ENCODE measurements around the gene FREM3.

Gene FREM3

GRCh38 chr4:143658336-143658735, 42.1 kb downstream of the FREM3 start:
- DNase-seq: no peak

- DNase-seq: no peak
Measured at GRCh38 chr4:143654571-143654970, 45.9 kb downstream of the FREM3 start.

DNA sequence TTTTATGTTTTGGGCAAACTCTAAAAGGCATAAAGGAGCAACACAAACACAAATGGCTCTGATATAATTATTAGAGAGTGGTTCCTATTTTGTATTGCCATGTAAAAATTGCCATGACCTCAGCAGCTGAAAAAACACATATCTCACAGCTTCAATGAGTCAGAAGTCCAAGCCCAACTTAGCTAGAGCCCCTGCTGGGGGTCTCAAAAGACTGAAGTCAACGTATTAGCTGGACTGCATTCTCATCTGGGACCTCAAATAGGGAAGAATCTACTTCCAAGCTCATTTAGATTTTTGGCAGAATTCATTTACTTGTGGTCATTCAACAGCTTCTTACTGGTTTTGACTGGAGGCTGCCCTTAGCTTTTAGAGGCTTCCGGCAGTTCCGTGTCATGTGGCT, 47.4 kb downstream of the FREM3 start:
- DNase-seq: no peak

DNA sequence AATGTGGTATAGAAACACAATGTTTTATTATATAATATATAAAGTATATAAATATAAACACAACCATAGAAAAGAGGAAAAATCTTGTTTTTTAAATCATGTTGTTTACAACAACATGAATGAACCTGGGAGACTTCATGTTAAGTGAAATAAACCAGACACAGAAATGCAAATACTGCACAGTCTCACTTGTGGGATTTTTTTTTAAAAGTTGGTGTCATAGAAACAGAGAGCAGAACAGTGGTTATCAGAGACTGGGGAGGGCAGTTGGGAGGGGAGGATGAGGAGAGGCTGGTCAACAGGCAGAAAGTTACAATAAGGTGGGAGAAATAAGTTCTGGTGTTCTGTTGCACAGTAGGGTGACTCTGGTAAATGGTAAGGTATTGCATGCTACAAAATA, 57.1 kb downstream of the FREM3 start:
- DNase-seq: no peak

DNA sequence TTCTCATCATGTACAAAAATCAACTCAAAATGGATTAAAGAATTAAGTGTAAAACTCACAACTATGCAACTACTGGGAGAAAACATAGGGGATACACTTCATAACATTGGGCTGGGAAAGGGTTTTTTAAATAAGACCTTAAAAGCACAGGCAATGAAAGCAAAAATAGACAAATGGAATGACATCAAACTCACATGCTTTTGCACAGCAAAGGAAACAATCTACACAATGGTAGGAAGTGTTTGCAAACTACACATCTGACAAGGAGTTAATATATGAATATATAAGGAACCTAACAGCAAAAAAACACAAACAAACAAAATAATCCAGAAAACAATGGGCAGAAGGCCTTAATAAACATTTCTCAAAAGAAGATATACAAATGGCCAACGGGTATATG, 57.9 kb downstream of the FREM3 start:
- no peak for DNase-seq

- no peak for DNase-seq
Measured at GRCh38 chr4:143641361-143641760, 59.1 kb downstream of the FREM3 start.

GRCh38 chr4:143634763-143635162, 65.7 kb downstream of the FREM3 start:
- DNase-seq: no peak

- DNase-seq: no peak
Measured at GRCh38 chr4:143633833-143634232, 66.6 kb downstream of the FREM3 start.

DNA sequence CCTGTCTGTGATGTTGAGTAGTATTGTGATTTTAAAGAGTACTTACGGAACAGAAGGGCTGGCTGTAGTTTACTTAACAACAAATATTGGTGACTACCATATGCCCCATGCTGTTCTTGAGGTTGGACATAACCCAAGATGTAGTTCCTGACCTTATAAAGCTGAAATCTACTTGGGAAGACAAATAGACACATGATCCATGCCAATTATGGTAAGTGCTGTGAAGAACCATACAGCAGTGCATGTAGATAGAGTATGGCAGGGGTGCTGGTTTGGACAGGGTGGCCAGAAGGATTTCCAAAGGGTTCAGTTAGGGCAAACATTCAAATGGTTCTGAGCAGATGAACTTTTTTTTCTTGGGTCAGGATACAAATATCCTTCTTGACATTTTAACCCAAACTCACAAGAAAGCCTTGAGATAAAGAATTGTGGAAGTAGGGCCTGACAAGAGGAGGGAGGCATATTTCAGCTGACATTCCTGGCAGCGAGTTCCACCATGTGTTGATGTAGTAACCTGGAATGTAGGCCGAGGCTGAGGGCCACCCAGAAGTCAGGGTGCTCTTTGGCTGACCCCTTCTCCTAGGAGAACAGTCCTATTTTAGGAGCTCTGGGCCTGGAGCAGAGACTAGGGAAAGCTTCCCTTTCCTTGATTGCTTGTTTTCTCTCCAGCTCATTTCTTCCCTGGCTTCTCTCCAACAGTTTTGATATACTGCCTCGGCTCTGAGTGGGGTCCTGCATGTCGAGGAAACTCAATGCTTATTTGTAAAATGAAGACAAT, 74.2 kb downstream of the FREM3 start:
- DNase-seq: no peak

DNA sequence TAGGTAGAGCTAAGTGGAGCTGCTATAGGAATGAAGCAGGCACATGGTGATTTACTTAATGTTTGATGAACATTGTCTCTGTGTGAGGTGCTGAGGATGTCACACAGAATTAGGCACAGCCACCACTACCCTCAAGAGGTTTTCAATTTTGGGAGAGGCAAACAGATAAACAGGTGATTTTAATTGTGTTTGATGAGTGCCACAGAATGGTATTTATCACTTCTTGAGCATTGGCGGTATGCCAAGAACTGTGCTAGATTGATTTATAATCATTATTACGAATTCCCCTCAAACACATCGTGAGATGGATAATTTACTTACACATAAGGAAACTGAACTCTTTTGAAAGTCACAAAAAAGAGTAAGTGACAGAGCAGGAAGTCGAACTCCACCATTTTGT, 74.8 kb downstream of the FREM3 start:
- no peak for DNase-seq

DNA sequence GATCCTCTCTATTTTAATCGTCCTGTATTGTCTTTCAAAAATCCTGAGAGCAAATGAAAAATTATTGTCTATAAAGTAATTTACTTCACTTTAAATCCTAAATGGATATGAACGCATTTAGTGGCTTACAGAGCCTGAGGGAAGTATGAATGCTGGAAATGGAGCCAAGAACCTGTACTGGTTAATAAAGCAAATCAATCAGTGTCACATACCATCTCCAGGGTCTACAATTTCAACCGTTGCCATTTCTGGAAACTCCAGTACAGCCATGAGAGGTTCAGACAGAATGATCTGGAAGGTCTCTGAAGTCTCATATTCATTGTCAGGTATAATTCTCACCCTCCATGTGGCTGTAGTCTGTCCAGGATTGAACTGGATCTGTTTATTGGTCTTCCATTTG, 76.6 kb downstream of the FREM3 start:
- DNase-seq: no peak

GRCh38 chr4:143618811-143619210, 81.7 kb downstream of the FREM3 start:
- no peak for DNase-seq

GRCh38 chr4:143617994-143618679, 82.3 kb downstream of the FREM3 start:
- no peak for DNase-seq

GRCh38 chr4:143616771-143617170, 83.7 kb downstream of the FREM3 start:
- no peak for DNase-seq

- DNase-seq: no peak
Measured at GRCh38 chr4:143609492-143609891, 91.0 kb downstream of the FREM3 start.

DNA sequence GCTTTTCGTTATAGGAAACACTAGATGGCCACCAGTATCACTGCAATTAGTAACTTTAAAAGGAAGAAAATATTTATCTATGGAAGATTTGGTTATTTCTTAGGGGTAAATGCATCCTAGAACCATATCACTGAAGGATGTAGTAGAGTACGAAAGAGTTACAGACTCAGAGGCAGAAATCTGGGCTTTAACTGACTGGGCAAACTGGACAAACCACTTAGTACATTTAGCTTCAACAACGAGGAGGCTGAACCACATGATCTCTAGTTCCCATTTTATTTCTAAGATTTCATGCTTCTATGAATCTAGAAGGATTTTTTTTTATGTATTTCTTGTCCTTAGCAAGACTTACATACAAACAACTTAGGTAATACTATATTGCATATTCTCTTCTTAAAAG, 94.0 kb downstream of the FREM3 start:
- no peak for DNase-seq

DNA sequence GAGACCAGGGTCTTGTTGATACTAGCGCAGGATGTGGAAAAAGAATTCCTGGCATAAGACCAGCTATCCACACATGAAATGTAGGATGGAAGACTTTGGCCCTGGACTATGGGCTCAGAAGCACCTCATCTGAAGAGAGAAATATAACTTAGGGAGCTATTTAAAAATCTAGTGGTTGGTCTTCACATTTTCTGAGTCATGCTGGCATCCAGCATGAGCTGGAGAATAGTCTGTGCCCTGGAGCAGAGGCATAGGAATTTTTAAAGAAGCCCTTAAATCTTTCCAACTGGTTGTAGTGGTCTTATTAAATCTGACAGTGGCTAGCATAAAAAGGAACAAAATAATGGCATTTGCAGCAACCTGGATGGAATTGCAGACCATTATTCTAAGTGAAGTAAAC, 100.6 kb downstream of the FREM3 start:
- no peak for DNase-seq

- DNase-seq: no peak
Measured at GRCh38 chr4:143598816-143599215, 101.7 kb downstream of the FREM3 start.

DNA sequence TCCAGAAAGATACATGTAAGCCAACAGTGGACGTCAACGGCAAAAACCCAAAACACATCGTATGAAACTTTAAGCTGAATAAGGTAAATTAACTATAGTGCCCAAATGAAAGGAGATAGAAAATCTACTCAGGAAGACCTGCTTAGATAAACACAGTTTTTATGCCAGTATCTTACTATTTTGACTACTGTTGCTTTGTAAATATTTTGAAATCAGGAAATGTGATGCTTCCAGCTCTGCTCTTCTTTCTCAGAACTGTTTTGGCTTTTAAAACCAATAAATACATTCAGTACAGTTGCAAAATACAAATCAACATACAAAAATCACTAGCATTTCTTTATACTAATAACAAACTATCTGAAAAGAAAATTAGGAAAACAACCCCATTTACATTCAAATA, 103.2 kb downstream of the FREM3 start:
- DNase-seq: no peak

GRCh38 chr4:143587703-143588102, 112.8 kb downstream of the FREM3 start:
- DNase-seq: peak; percentile 3 to 9

GRCh38 chr4:143586080-143586479, 114.4 kb downstream of the FREM3 start:
- no peak for DNase-seq

DNA sequence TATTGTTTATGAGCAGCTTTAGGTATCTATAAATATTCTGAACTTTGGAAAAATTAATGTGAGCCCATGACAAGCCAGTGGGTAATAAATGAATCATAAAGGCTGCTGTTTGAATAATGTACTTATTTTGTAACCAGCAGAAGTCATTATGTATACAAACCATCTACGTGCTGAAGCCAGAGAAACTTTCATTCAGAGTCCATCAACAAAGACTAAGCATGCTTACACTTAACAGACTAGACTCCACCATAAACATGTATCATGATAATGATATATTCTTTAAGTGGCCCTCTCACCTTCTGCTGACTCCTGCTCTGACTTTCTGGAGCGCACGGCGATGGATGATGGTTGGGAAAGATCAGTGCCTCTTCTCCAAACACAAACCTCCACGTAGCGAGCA, 114.9 kb downstream of the FREM3 start:
- DNase-seq: no peak

DNA sequence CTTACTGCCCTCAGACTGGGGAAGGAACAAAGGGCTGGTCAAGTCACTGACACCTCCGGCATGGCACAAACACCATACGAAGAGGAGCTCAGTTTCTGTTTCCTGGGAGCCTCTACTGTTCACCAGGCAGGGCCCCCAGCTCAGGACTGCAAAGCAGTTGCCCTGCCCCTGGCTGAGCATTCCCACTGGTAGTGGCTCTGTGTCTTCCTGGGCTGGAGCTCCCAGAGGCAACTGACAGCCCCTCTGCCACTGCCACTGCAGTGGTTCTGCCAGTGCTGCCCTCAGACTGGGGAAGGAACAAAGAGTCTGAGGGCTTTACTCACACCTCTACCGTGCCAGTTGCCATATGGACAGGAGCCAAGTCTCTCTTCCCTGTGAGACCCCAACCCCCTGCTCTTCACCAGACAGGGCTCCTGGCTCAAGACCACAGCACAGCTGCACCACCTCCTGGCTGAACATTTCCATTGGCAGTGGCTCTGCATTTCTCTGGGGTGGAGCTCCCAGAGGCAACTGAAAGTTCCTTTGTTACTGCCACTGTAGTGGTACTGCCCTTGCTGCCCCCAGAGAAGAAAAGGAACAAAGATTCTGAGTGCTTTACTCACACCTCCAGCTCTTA, 119.0 kb downstream of the FREM3 start:
- no peak for DNase-seq

- no peak for DNase-seq
Measured at GRCh38 chr4:143575331-143575730, 125.1 kb downstream of the FREM3 start.
